ENCODE measurements around the gene SLC24A3.

Gene SLC24A3

GRCh38 chr20:19662637-19662995 lies 450.2 kb downstream of the SLC24A3 start:
- peak overlapping the region; percentile 39 to 75 (median 71) for H3K27ac Mint-ChIP-seq
- peaks cover 44% of the 10 kb centered on the region for H3K4me1 Mint-ChIP-seq
- peak in 1 of 3 experiments; percentile 26 for TF ChIP-seq CTCF (IDR thresholded peaks at IDR 0.05; ENCODE audit: unreplicated experiment in 3 of 3)
- no peaks in the 10 kb centered on the region for H3K9me3 Mint-ChIP-seq
- peak overlapping the region in 1 of 3 experiments; percentile 21 for H3K4me3 Mint-ChIP-seq
- peaks cover 10% of the 10 kb centered on the region for H3K27me3 Mint-ChIP-seq (ENCODE audit: low read depth)
- H3K36me3 Mint-ChIP-seq (ENCODE audit: low read depth), result no peaks in the 10 kb centered on the region

DNA sequence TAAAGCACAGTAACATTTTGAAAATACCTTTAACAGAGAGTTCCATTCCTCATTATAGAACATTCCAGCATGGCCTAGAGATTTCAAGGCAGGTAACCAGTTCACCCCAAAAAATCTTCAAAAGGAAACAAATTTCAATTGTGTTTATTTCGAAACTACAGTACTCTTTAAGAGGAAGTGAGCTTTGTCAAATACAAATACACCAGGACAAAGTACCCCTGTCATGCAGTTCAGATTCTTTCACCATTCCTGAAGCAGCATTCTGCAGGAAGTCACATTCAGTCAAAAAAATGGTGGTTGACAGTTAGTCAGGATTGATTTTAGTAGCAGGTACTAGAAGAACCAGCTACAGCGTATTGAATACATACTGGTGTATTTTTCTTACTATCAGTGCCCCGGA lies 456.0 kb downstream of the SLC24A3 start:
- H3K27ac Mint-ChIP-seq, result no peak overlapping the region

DNA sequence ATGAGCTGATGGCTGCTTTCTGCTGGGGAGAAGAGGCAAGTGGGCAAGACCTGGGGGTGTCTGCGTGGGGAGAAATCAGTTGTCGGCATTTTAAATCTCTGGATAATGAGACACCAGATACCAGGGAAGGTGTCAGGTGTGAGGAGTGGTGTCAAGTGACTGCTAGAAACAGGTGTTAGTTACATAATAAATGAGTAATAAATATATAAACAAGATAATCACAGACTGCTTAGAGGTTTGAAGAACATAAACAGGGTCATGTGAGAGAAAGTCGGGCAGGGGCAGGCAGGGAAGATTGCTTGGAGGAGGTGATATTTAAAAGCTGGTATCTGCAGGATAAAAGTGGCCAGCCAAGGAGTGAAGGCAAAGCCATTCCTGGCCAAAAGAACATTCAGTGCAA lies 458.4 kb downstream of the SLC24A3 start:
- no peak overlapping the region for H3K27ac Mint-ChIP-seq
- no peaks in the 10 kb centered on the region for H3K36me3 Mint-ChIP-seq (ENCODE audit: low read depth)
- no peak overlapping the region for H3K4me3 Mint-ChIP-seq
- H3K9me3 Mint-ChIP-seq, result no peaks in the 10 kb centered on the region
- TF ChIP-seq CTCF (IDR thresholded peaks at IDR 0.05; ENCODE audit: unreplicated experiment in 3 of 3), result no peak
- H3K4me1 Mint-ChIP-seq, result no peaks in the 10 kb centered on the region
- peaks cover 3% of the 10 kb centered on the region for H3K27me3 Mint-ChIP-seq (ENCODE audit: low read depth)

More for the DNA sequence above, 456.0 kb downstream of the SLC24A3 start:
- Mint-ChIP-seq H3K27me3 (ENCODE audit: low read depth) (peaks cover 3% of the 10 kb centered on the region), H3K36me3 (ENCODE audit: low read depth) (no peaks in the 10 kb centered on the region), H3K4me3 (no peak overlapping the region), H3K4me1 (peaks cover 4% of the 10 kb centered on the region), H3K9me3 (no peaks in the 10 kb centered on the region)
- TF ChIP-seq CTCF (IDR thresholded peaks at IDR 0.05; ENCODE audit: unreplicated experiment in 3 of 3), result no peak

DNA sequence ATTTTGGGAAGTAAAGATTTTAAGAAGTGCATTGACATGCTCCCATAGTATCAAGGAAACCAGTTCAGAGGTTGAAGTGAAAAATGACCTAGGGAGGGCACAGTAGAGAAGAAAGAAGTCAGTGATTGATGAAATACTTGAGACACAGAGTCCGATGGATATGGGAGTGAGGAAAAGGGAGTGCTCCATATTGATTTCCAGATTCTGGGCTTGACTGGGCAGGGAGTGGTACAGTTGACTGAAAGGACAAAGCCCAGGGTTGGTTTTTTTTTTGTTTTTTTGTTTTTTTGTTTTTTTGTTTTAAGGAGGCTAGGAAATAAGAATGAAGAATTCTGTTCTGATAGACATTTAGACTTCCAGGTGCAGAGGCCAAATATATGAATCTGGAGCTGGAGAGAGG lies 458.9 kb downstream of the SLC24A3 start:
- Mint-ChIP-seq H3K27ac (no peak overlapping the region), H3K9me3 (no peaks in the 10 kb centered on the region), H3K4me3 (no peak overlapping the region), H3K4me1 (no peaks in the 10 kb centered on the region), H3K36me3 (ENCODE audit: low read depth) (no peaks in the 10 kb centered on the region), H3K27me3 (ENCODE audit: low read depth) (peaks cover 3% of the 10 kb centered on the region)
- no peak for TF ChIP-seq CTCF (IDR thresholded peaks at IDR 0.05; ENCODE audit: unreplicated experiment in 3 of 3)

DNA sequence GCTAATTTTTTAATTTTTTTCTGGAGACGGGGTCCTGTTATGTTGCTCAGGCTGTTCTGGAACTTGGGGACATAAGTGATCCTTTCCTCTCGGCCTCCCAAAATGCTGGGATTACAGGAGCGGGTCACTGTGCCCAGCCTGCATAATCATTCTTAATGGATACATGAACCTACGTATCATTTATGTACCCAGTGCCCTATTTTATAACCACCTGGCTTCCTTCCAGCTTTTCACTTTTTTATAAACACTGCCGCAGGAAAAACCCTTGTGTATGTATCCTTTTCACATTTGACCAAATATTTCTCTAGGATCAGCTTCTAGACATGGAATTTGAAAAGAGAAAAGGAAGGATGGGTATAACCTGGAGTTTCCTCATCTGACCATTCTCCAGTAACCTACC lies 460.1 kb downstream of the SLC24A3 start:
- Mint-ChIP-seq H3K27ac (no peak overlapping the region), H3K4me3 (no peak overlapping the region), H3K36me3 (ENCODE audit: low read depth) (peaks cover 5% of the 10 kb centered on the region), H3K27me3 (ENCODE audit: low read depth) (peaks cover 3% of the 10 kb centered on the region), H3K4me1 (no peaks in the 10 kb centered on the region), H3K9me3 (peaks cover 4% of the 10 kb centered on the region)
- no peak for TF ChIP-seq CTCF (IDR thresholded peaks at IDR 0.05; ENCODE audit: unreplicated experiment in 3 of 3)

GRCh38 chr20:19673575-19673974 lies 461.1 kb downstream of the SLC24A3 start:
- H3K27ac Mint-ChIP-seq, result no peak overlapping the region
- no peak overlapping the region for H3K4me3 Mint-ChIP-seq
- peaks cover 4% of the 10 kb centered on the region for H3K9me3 Mint-ChIP-seq
- no peak for TF ChIP-seq CTCF (IDR thresholded peaks at IDR 0.05; ENCODE audit: unreplicated experiment in 3 of 3)
- peaks cover 3% of the 10 kb centered on the region for H3K27me3 Mint-ChIP-seq (ENCODE audit: low read depth)
- H3K4me1 Mint-ChIP-seq, result no peaks in the 10 kb centered on the region
- H3K36me3 Mint-ChIP-seq (ENCODE audit: low read depth), result peaks cover 5% of the 10 kb centered on the region

All from nephron (organoid).